GM12873 (cell line): ENCODE data around the gene CD74.

Experiments used
- CTCF ChIP-seq: IDR thresholded peaks from 2 replicates; pipeline ENCODE4 v1.5.1; 2012; ENCODE audit warnings: low read depth, mild to moderate bottlenecking, moderate library complexity, low read length, control low read depth; ENCODE audit not compliant: insufficient read depth; ENCODE audit errors: missing control alignments

CD74 gene

GRCh38 chr5:150410524-150411244, 2.0 kb downstream of the CD74 start:
- no peak for TF ChIP-seq CTCF

- no peak for TF ChIP-seq CTCF
These were observed 2.8 kb downstream of the CD74 start for GRCh38 chr5:150409638-150410523.

- TF ChIP-seq CTCF = no peak
These were observed 4.3 kb downstream of the CD74 start for GRCh38 chr5:150408231-150408943.

- TF ChIP-seq CTCF = no peak
These were observed 5.5 kb downstream of the CD74 start for GRCh38 chr5:150407096-150407720.

GRCh38 chr5:150406723-150407095, 6.0 kb downstream of the CD74 start:
- TF ChIP-seq CTCF = no peak

- no peak for TF ChIP-seq CTCF
These were observed 6.5 kb downstream of the CD74 start for GRCh38 chr5:150406103-150406722.
